ENCODE results near the gene PCMT1.

- TF ChIP-seq CTCF (IDR thresholded peaks at IDR 0.05) (no peak), POLR2AphosphoS5 (IDR thresholded peaks at IDR 0.05) (no peak), POLR2A (IDR thresholded peaks at IDR 0.05) (no peak)
Measured at GRCh38 chr6:149851461-149852110, 102.0 kb downstream of the PCMT1 start.
